ENCODE results near the gene CEP68. TPM values are rescaled to one million over a fixed set of nuclear protein-coding genes. Genes with fewer than 3 reads are reported as not detected.

The CEP68 gene
- polyA plus RNA-seq, 1 donor from 2014 or later = 34.7 TPM

DNA sequence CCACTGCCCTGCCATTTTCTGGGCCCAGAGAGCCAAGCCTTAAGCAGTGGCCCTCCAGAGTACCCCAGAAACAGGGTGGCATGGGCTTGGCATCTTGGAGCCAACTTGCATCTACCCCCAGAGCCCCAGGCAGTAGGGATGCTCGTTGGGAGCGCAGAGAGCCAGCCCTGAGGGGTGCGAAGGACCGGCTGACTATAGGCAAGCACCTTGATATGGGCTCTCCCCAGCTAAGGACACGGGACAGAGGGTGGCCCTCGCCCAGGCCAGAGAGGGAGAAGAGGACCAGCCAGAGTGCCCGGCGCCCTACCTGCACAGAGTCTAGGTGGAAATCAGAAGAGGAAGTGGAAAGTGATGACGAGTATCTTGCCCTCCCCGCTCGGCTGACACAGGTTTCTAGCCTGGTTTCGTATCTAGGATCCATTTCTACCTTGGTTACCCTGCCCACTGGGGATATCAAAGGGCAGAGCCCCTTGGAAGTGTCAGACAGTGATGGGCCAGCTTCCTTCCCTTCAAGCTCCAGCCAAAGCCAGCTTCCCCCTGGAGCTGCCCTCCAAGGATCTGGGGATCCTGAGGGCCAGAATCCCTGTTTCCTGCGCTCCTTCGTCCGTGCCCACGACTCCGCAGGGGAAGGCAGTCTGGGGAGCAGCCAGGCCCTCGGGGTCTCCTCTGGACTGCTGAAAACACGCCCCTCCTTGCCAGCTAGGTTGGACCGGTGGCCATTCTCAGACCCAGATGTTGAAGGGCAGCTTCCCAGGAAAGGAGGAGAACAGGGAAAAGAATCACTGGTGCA lies 16.2 kb downstream of the CEP68 start:
- Histone ChIP-seq H3K9me2 (ENCODE audit: insufficient read depth, low read length) (no peaks in the 10 kb centered on the region), H3K27me3 (ENCODE audit: insufficient read depth, low read depth, low read length) (no peaks in the 10 kb centered on the region), H3F3A (ENCODE audit: insufficient read depth, low read length, poor library complexity, severe bottlenecking) (no peaks in the 10 kb centered on the region), H3K4me3 (ENCODE audit: low read length) (no peak overlapping the region), H3K9me3 (ENCODE audit: low read length) (no peaks in the 10 kb centered on the region), H2AFZ (ENCODE audit: low read depth, low read length) (no peak overlapping the region), H3K36me3 (ENCODE audit: insufficient read depth, low read length) (peaks cover 9% of the 10 kb centered on the region), H3K27ac (ENCODE audit: low read length) (no peak overlapping the region), H3K79me2 (replicated peaks; ENCODE audit: insufficient read depth, low read length) (peaks cover 4% of the 10 kb centered on the region), H4K20me1 (ENCODE audit: insufficient read depth) (peaks cover 3% of the 10 kb centered on the region), H3K4me2 (ENCODE audit: low read length) (no peak overlapping the region), H3K9ac (ENCODE audit: low read length) (no peak overlapping the region)
- TF ChIP-seq, protein P1, sequence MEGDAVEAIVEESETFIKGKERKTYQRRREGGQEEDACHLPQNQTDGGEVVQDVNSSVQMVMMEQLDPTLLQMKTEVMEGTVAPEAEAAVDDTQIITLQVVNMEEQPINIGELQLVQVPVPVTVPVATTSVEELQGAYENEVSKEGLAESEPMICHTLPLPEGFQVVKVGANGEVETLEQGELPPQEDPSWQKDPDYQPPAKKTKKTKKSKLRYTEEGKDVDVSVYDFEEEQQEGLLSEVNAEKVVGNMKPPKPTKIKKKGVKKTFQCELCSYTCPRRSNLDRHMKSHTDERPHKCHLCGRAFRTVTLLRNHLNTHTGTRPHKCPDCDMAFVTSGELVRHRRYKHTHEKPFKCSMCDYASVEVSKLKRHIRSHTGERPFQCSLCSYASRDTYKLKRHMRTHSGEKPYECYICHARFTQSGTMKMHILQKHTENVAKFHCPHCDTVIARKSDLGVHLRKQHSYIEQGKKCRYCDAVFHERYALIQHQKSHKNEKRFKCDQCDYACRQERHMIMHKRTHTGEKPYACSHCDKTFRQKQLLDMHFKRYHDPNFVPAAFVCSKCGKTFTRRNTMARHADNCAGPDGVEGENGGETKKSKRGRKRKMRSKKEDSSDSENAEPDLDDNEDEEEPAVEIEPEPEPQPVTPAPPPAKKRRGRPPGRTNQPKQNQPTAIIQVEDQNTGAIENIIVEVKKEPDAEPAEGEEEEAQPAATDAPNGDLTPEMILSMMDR (IDR thresholded peaks at IDR 0.05; ENCODE audit: poor library complexity, severe bottlenecking) = no peak
- TF ChIP-seq EZH2 (IDR thresholded peaks at IDR 0.05; ENCODE audit: borderline replicate concordance, insufficient read depth, low read length, poor library complexity, severe bottlenecking) = no peak
- TF ChIP-seq, protein P2, sequence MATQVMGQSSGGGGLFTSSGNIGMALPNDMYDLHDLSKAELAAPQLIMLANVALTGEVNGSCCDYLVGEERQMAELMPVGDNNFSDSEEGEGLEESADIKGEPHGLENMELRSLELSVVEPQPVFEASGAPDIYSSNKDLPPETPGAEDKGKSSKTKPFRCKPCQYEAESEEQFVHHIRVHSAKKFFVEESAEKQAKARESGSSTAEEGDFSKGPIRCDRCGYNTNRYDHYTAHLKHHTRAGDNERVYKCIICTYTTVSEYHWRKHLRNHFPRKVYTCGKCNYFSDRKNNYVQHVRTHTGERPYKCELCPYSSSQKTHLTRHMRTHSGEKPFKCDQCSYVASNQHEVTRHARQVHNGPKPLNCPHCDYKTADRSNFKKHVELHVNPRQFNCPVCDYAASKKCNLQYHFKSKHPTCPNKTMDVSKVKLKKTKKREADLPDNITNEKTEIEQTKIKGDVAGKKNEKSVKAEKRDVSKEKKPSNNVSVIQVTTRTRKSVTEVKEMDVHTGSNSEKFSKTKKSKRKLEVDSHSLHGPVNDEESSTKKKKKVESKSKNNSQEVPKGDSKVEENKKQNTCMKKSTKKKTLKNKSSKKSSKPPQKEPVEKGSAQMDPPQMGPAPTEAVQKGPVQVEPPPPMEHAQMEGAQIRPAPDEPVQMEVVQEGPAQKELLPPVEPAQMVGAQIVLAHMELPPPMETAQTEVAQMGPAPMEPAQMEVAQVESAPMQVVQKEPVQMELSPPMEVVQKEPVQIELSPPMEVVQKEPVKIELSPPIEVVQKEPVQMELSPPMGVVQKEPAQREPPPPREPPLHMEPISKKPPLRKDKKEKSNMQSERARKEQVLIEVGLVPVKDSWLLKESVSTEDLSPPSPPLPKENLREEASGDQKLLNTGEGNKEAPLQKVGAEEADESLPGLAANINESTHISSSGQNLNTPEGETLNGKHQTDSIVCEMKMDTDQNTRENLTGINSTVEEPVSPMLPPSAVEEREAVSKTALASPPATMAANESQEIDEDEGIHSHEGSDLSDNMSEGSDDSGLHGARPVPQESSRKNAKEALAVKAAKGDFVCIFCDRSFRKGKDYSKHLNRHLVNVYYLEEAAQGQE (IDR thresholded peaks at IDR 0.05; ENCODE audit: borderline replicate concordance) = no peak
- no peak for TF ChIP-seq POLR2AphosphoS5 (IDR thresholded peaks at IDR 0.05)
- TF ChIP-seq EP300 (conservative IDR thresholded peaks at IDR 0.05; ENCODE audit: poor library complexity, severe bottlenecking) = no peak
- no peak for TF ChIP-seq TAF1 (IDR thresholded peaks at IDR 0.05; ENCODE audit: low read depth)
- TF ChIP-seq RAD21 (conservative IDR thresholded peaks at IDR 0.05) = no peak
- TF ChIP-seq SMC3 (conservative IDR thresholded peaks at IDR 0.05; ENCODE audit: poor library complexity) = no peak
- TF ChIP-seq MXI1 (conservative IDR thresholded peaks at IDR 0.05; ENCODE audit: poor library complexity, severe bottlenecking) = no peak

DNA sequence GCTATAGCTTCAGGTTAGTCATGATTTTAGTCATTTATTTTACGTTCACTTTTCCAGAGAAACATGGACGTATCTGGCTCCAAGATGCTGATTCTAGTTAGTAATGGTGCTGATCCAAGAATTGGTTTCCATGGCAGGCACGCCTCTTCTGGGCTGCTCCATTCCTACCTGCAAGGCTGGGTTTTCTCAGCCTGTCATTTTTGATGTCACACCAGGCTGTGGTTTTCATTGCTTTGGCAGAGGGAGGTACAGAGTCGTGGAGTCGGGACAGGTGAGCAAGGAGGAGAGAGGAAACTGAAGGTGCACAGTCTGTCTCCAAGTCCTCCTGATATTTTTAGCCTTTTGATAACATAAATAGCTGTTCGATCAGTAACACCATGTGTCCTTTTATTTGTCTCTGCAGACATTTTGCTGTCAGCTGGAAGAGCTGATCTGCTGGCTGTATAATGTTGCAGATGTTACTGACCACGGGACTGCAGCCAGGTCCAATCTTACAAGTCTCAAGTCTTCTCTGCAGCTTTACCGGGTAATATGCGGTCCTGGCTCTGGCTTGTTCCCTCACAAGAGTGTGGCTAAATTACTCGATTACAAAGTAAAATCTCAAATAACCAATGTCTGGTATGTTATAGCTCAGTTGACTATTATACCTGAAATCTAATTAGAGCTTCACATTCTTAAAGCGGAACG lies 17.8 kb downstream of the CEP68 start:
- H3K9ac ChIP-seq (ENCODE audit: low read length) = no peak overlapping the region

More for the DNA sequence above, 17.8 kb downstream of the CEP68 start:
- Histone ChIP-seq H3K27me3 (ENCODE audit: insufficient read depth, low read depth, low read length) (no peaks in the 10 kb centered on the region), H3F3A (ENCODE audit: insufficient read depth, low read length, poor library complexity, severe bottlenecking) (no peaks in the 10 kb centered on the region), H3K4me3 (ENCODE audit: low read length) (no peak overlapping the region), H3K79me2 (replicated peaks; ENCODE audit: insufficient read depth, low read length) (peaks cover 2% of the 10 kb centered on the region), H3K27ac (ENCODE audit: low read length) (no peak overlapping the region), H3K9me3 (ENCODE audit: low read length) (no peaks in the 10 kb centered on the region), H3K9me2 (ENCODE audit: insufficient read depth, low read length) (no peaks in the 10 kb centered on the region), H4K20me1 (ENCODE audit: insufficient read depth) (peaks cover 3% of the 10 kb centered on the region), H2AFZ (ENCODE audit: low read depth, low read length) (no peak overlapping the region), H3K4me2 (ENCODE audit: low read length) (no peak overlapping the region), H3K36me3 (ENCODE audit: insufficient read depth, low read length) (peaks cover 15% of the 10 kb centered on the region)
- TF ChIP-seq SMC3 (conservative IDR thresholded peaks at IDR 0.05; ENCODE audit: poor library complexity) = no peak
- no peak for TF ChIP-seq EP300 (conservative IDR thresholded peaks at IDR 0.05; ENCODE audit: poor library complexity, severe bottlenecking)
- no peak for TF ChIP-seq POLR2AphosphoS5 (IDR thresholded peaks at IDR 0.05)
- TF ChIP-seq, protein P2 (IDR thresholded peaks at IDR 0.05; ENCODE audit: borderline replicate concordance) = no peak
- no peak for TF ChIP-seq RAD21 (conservative IDR thresholded peaks at IDR 0.05)
- no peak for TF ChIP-seq EZH2 (IDR thresholded peaks at IDR 0.05; ENCODE audit: borderline replicate concordance, insufficient read depth, low read length, poor library complexity, severe bottlenecking)
- TF ChIP-seq, protein P1 (IDR thresholded peaks at IDR 0.05; ENCODE audit: poor library complexity, severe bottlenecking) = no peak
- no peak for TF ChIP-seq TAF1 (IDR thresholded peaks at IDR 0.05; ENCODE audit: low read depth)
- no peak for TF ChIP-seq MXI1 (conservative IDR thresholded peaks at IDR 0.05; ENCODE audit: poor library complexity, severe bottlenecking)

Measured in neural cell (in vitro differentiated cells).